HEK293 (cell line): ENCODE measurements around the gene KIAA0586.
"Not testable (repeated sequence)": the region's sequence is repeated elsewhere in the genome, so short reads cannot be mapped to it uniquely, and the experiment has no call there.

ENCODE experiments used
- CTCF ChIA-PET: fragments of 350-600 bp; formaldehyde crosslinking; extraction: SDS; loops from one replicate; lab custom pipeline; 2021; ENCODE audit warnings: antibody characterized with exemption; lab: Yijun Ruan, JAX
- POLR2A ChIA-PET: fragments of 300-600 bp; formaldehyde crosslinking; extraction: SDS; loops from one replicate; lab custom pipeline; 2020; ENCODE audit warnings: antibody characterized with exemption, inconsistent platforms; lab: Yijun Ruan, JAX
- H3K27ac ChIP-seq: fragments of 200-500 bp; sonication (Bioruptor generic); 2 replicates; pipeline ENCODE4 v1.5.1; 2014; ENCODE audit warnings: low read depth, low read length, control low read depth, inconsistent platforms; ENCODE audit errors: extremely low read depth
- H3K36me3 ChIP-seq, 2 experiments: fragments of 200-500 bp in 1 of 2; sonication (Bioruptor generic) in 1 of 2; 1 replicate in 1 of 2; 2 replicates in 1 of 2; pipeline ENCODE4 v1.5.1; 2014 to 2017; ENCODE audit warnings: inconsistent platforms in 2 of 2, low read length in 2 of 2; ENCODE audit not compliant: control insufficient read depth in 2 of 2, insufficient read depth in 1 of 2
- H3K4me1 ChIP-seq: fragments of 200-500 bp; sonication (Bioruptor generic); 2 replicates; pipeline ENCODE4 v1.5.1; 2014; ENCODE audit warnings: mild to moderate bottlenecking, low read length, inconsistent platforms; ENCODE audit not compliant: control insufficient read depth, insufficient read depth
- H3K4me3 ChIP-seq: 2 replicates; pipeline ENCODE4 v1.5.1; 2011; ENCODE audit warnings: low read depth, mild to moderate bottlenecking, control low read depth, low read length, moderate library complexity
- H3K9me3 ChIP-seq: fragments of 200-500 bp; sonication (Bioruptor generic); 2 replicates; pipeline ENCODE4 v1.5.1; 2014; ENCODE audit warnings: low read depth, low read length, inconsistent platforms; ENCODE audit not compliant: control insufficient read depth, insufficient read depth
- MZF1 ChIP-seq: fragments of 450-650 bp; formaldehyde crosslinking; IDR thresholded peaks from 2 replicates; pipeline ENCODE4 v1.5.1; 2017; ENCODE audit warnings: missing biosample characterization, missing genetic modification characterization, borderline replicate concordance
- PATZ1 ChIP-seq: fragments of 450-650 bp; formaldehyde crosslinking; IDR thresholded peaks from 2 replicates; pipeline ENCODE4 v1.5.1; 2016; ENCODE audit warnings: missing biosample characterization, missing genetic modification characterization
- RBAK ChIP-seq: fragments of 450-650 bp; formaldehyde crosslinking; IDR thresholded peaks from 2 replicates; pipeline ENCODE4 v1.5.1; 2016; ENCODE audit warnings: missing biosample characterization, missing genetic modification characterization
- TCF7L2 ChIP-seq: IDR thresholded peaks from 2 replicates; pipeline ENCODE4 v1.6.1; 2011; ENCODE audit warnings: low read depth, mild to moderate bottlenecking, inconsistent platforms, low read length, moderate library complexity, borderline replicate concordance
- ZBTB10 ChIP-seq: fragments of 450-650 bp; formaldehyde crosslinking; IDR thresholded peaks from 2 replicates; pipeline ENCODE4 v1.5.1; 2016; ENCODE audit warnings: missing biosample characterization, missing genetic modification characterization
- ZBTB6 ChIP-seq: fragments of 450-650 bp; formaldehyde crosslinking; IDR thresholded peaks from 2 replicates; pipeline ENCODE4 v1.5.1; 2017; ENCODE audit warnings: missing biosample characterization, missing genetic modification characterization
- ZEB2 ChIP-seq: fragments of 450-650 bp; formaldehyde crosslinking; IDR thresholded peaks from 2 replicates; pipeline ENCODE4 v1.5.1; 2016; ENCODE audit warnings: missing biosample characterization, missing genetic modification characterization
- ZNF121 ChIP-seq: fragments of 450-650 bp; formaldehyde crosslinking; IDR thresholded peaks from 2 replicates; pipeline ENCODE4 v1.5.1; 2016; ENCODE audit warnings: missing biosample characterization, missing genetic modification characterization
- ZNF26 ChIP-seq: fragments of 450-650 bp; formaldehyde crosslinking; IDR thresholded peaks from 2 replicates; pipeline ENCODE4 v1.5.1; 2016; ENCODE audit warnings: missing biosample characterization, missing genetic modification characterization
- ZNF324 ChIP-seq: fragments of 450-650 bp; formaldehyde crosslinking; IDR thresholded peaks from 2 replicates; pipeline ENCODE4 v1.5.1; 2016; ENCODE audit warnings: missing biosample characterization, missing genetic modification characterization
- ZNF366 ChIP-seq: fragments of 450-650 bp; formaldehyde crosslinking; conservative IDR thresholded peaks from 2 replicates; pipeline ENCODE4 v1.5.1; 2016; ENCODE audit warnings: missing biosample characterization, missing genetic modification characterization
- ZNF398 ChIP-seq: fragments of 450-650 bp; formaldehyde crosslinking; IDR thresholded peaks from 2 replicates; pipeline ENCODE4 v1.5.1; 2017; ENCODE audit warnings: missing biosample characterization, missing genetic modification characterization
- ZNF510 ChIP-seq: fragments of 450-650 bp; formaldehyde crosslinking; IDR thresholded peaks from 2 replicates; pipeline ENCODE4 v1.5.1; 2018; ENCODE audit warnings: mild to moderate bottlenecking, missing genetic modification characterization, missing biosample characterization; ENCODE audit not compliant: insufficient replicate concordance
- ZNF529 ChIP-seq: fragments of 450-650 bp; formaldehyde crosslinking; IDR thresholded peaks from 2 replicates; pipeline ENCODE4 v1.5.1; 2017; ENCODE audit warnings: missing genetic modification characterization, missing biosample characterization; ENCODE audit not compliant: insufficient replicate concordance
- ZNF623 ChIP-seq: fragments of 450-650 bp; formaldehyde crosslinking; IDR thresholded peaks from 2 replicates; pipeline ENCODE4 v1.5.1; 2016; ENCODE audit warnings: missing biosample characterization, missing genetic modification characterization
- ZNF660 ChIP-seq: fragments of 450-650 bp; IDR thresholded peaks from 2 replicates; pipeline ENCODE4 v1.5.1; 2018; ENCODE audit warnings: missing biosample characterization, mild to moderate bottlenecking, missing genetic modification characterization
- ZNF791 ChIP-seq: fragments of 450-650 bp; formaldehyde crosslinking; IDR thresholded peaks from 2 replicates; pipeline ENCODE4 v1.5.1; 2016; ENCODE audit warnings: missing biosample characterization, missing genetic modification characterization
- ZSCAN23 ChIP-seq: fragments of 450-650 bp; formaldehyde crosslinking; IDR thresholded peaks from 2 replicates; pipeline ENCODE4 v1.5.1; 2016; ENCODE audit warnings: missing biosample characterization, missing genetic modification characterization
- ZSCAN30 ChIP-seq: fragments of 450-650 bp; IDR thresholded peaks from 2 replicates; pipeline ENCODE4 v1.5.1; 2018; ENCODE audit warnings: missing biosample characterization, mild to moderate bottlenecking, missing genetic modification characterization, moderate library complexity

KIAA0586 gene

GRCh38 chr14:58587271-58587670 is 159.8 kb downstream of the KIAA0586 start:
- Histone ChIP-seq H3K4me1 (no peaks in the 10 kb centered on the region), H3K27ac (no peak overlapping the region), H3K9me3 (no peaks in the 10 kb centered on the region), H3K36me3 (no peaks in the 10 kb centered on the region), H3K4me3 (no peak overlapping the region)
- TF ChIP-seq TCF7L2, result no peak
- TF ChIP-seq ZBTB10 (tag by site-specific recombination), result no peak
- TF ChIP-seq ZNF26 (tag by site-specific recombination), result no peak
- TF ChIP-seq ZNF791 (tag by site-specific recombination), result no peak
- TF ChIP-seq RBAK (tag by site-specific recombination), result no peak
- ChIA-PET POLR2A (no interaction called here), CTCF (no interaction called here)

GRCh38 chr14:58588321-58588720 is 160.8 kb downstream of the KIAA0586 start:
- H3K4me1 ChIP-seq, CTCF ChIA-PET, H3K9me3 ChIP-seq, H3K4me3 ChIP-seq, H3K27ac ChIP-seq, H3K36me3 ChIP-seq, POLR2A ChIA-PET: not testable (repeated sequence)

- CTCF ChIA-PET, result no interaction called here
- no peak for TF ChIP-seq ZNF398 (tag by site-specific recombination)
- TF ChIP-seq, all 188 proteins: peak for 0
These were observed 166.5 kb downstream of the KIAA0586 start for GRCh38 chr14:58593977-58594376.

GRCh38 chr14:58597041-58597440 is 169.5 kb downstream of the KIAA0586 start:
- CTCF ChIA-PET, result no interaction called here
- TF ChIP-seq ZNF324 (no peak), ZSCAN23 (tag by site-specific recombination) (no peak), ZNF366 (tag by site-specific recombination) (no peak), ZNF623 (tag by site-specific recombination) (no peak), ZNF121 (tag by site-specific recombination) (no peak), ZNF510 (no peak), PATZ1 (no peak), MZF1 (tag by site-specific recombination) (no peak), ZNF529 (no peak), ZBTB6 (tag by site-specific recombination) (no peak), ZSCAN30 (tag by site-specific recombination) (no peak), ZEB2 (tag by site-specific recombination) (no peak), ZNF660 (tag by site-specific recombination) (no peak)
- TF ChIP-seq, all 188 proteins: peak for 0
- no peak overlapping the region for H3K4me3 ChIP-seq
- H3K27ac ChIP-seq, result no peak overlapping the region
- no peaks in the 10 kb centered on the region for H3K36me3 ChIP-seq
- no peaks in the 10 kb centered on the region for H3K4me1 ChIP-seq
- H3K9me3 ChIP-seq, result no peaks in the 10 kb centered on the region
- POLR2A ChIA-PET, result no interaction called here

More at GRCh38 chr14:58593977-58594376, 166.5 kb downstream of the KIAA0586 start:
- Histone ChIP-seq H3K36me3 (no peaks in the 10 kb centered on the region), H3K9me3 (no peaks in the 10 kb centered on the region), H3K4me3 (no peak overlapping the region), H3K4me1 (no peaks in the 10 kb centered on the region), H3K27ac (no peak overlapping the region)
- POLR2A ChIA-PET, result no interaction called here
